MCF 10A (cell line): ENCODE measurements around the gene MDP1. TPM values are rescaled to one million over a fixed set of nuclear protein-coding genes. Genes with fewer than 3 reads are reported as not detected.

Experiments
- BruUV-seq: library from RNA; stranded (reverse); fragments of 400-500 nt; replicated peaks from 2 replicates; lab custom pipeline; 2021; lab: Mats Ljungman, UMichigan
- CTCF ChIA-PET: fragments of 300-600 bp; sonication (Branson Sonifier 250); formaldehyde crosslinking; extraction: SDS; loops from one replicate; lab custom pipeline; 2021; ENCODE audit warnings: antibody characterized with exemption, inconsistent platforms; lab: Yijun Ruan, JAX
- POLR2A ChIA-PET: fragments of 300-600, 350-650 bp; sonication (Branson Sonifier 250); formaldehyde crosslinking; extraction: SDS; loops from one replicate; lab custom pipeline; 2020; ENCODE audit warnings: antibody characterized with exemption, inconsistent platforms; lab: Yijun Ruan, JAX
- DNase-seq: peaks from one replicate; pipeline ENCODE4 v3.0.0-alpha.2; 2018; ENCODE audit not compliant: unreplicated experiment
- H3K27ac Mint-ChIP-seq: one replicate; pipeline ENCODE4 v1.8.0; 2022; ENCODE audit warnings: mild to moderate bottlenecking, low read depth, mixed read lengths; ENCODE audit not compliant: unreplicated experiment
- H3K27me3 Mint-ChIP-seq: one replicate; pipeline ENCODE4 v1.8.0; 2022; ENCODE audit warnings: mixed read lengths; ENCODE audit not compliant: insufficient read depth, unreplicated experiment
- H3K36me3 Mint-ChIP-seq: one replicate; pipeline ENCODE4 v1.8.0; 2022; ENCODE audit warnings: mild to moderate bottlenecking, moderate library complexity, mixed read lengths; ENCODE audit not compliant: insufficient read depth, unreplicated experiment
- H3K4me1 Mint-ChIP-seq: one replicate; pipeline ENCODE4 v1.8.0; 2022; ENCODE audit warnings: mixed read lengths; ENCODE audit not compliant: insufficient read depth, unreplicated experiment
- H3K4me3 Mint-ChIP-seq: one replicate; pipeline ENCODE4 v1.8.0; 2022; ENCODE audit warnings: mild to moderate bottlenecking, moderate library complexity, mixed read lengths; ENCODE audit not compliant: unreplicated experiment
- H3K9me3 Mint-ChIP-seq: one replicate; pipeline ENCODE4 v1.8.0; 2022; ENCODE audit warnings: mixed read lengths; ENCODE audit not compliant: unreplicated experiment
- CTCF ChIP-seq: fragments of 200-600 bp; IDR thresholded peaks from one replicate; pipeline ENCODE4 v1.8.0; 2022; ENCODE audit warnings: antibody characterized with exemption, mild to moderate bottlenecking; ENCODE audit not compliant: unreplicated experiment
- intact Hi-C: fragments of 100-400 bp; cut with micrococcal nuclease; formaldehyde crosslinking; loops from 2 replicates; pipeline ENCODE4 v1.14.1; 2022
- total RNA-seq: library from RNA; stranded (reverse); gene quantifications from 2 replicates; pipeline ENCODE4 v1.2.3, GENCODE V29; 2022

The MDP1 gene
- total RNA-seq, 1 experiment from 2014 or later, result 20.2 TPM

GRCh38 chr14:24197056-24197450 lies 18.8 kb downstream of the MDP1 start:
- POLR2A ChIA-PET, result interaction anchor here (1.1 to 3.9 kb wide), 10 partner anchors 15 to 719 kb away, joined by 3 to 68 read pairs (median 16); partner anchors contain the start of genes CHMP4A, DHRS1, LTB4R2 and MDP1
- no peak overlapping the region for H3K27ac Mint-ChIP-seq
- intact Hi-C loops, result loop anchor here (5.0 kb wide), 1 partner anchor 45 kb away; the partner anchor contains the start of gene TINF2

DNA sequence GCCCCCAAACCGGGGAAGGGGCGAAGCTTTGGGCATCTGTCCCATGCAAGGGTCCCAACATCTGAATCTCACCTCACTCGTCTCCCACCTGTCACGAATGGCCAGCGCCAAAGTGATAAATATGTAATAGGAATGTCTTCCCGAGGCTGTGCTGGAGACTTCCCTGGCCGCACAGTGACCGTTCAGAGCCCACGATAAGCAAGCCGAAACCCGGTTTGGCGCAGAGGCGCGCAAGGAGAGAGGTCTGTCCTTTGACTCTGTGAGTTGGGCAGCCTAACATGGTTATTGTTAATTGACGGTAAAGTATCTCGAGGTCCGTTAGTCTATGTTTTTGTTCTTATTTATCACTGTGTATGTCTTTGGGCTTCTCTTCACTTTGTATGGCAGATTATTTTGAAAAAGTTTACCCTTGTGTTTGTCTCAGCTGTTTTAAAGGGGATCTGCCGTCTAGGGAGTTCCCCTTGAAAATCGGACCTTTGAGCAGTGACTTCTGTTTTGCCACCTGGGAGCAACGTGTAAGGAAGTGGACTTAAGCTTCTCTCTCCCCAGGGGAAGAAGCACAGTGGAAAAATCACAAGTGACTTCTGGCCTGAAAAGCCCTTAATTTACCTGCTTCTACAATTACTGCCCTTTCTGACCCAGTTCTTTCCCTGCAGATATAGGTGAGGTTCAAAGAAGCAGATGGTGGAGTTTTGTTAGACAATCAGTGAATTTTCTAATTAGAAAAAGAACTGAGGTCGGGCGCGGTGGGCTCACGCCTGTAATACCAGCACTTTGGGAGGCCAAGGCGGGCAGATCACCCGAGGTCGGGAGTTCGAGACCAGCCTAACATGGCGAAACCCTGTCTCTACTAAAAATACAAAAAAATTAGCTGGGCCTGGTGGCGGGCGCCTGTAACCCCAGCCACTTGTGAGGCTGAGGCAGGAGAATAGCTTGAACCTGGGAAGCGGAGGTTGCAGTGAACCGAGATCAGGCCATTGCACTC lies 19.5 kb downstream of the MDP1 start:
- DNase-seq, result peak; percentile 32
- TSS peak; percentile 66 for BruUV-seq
- ChIA-PET POLR2A (interaction anchor here (0.7 to 3.9 kb wide), 32 partner anchors 8 to 895 kb away, joined by 3 to 68 read pairs (median 6); partner anchors contain the start of genes CHMP4A, DCAF11, DHRS1 and EMC9), CTCF (interaction anchor here (0.7 to 3.3 kb wide), 7 partner anchors 10 to 864 kb away, joined by 3 to 17 read pairs (median 3); partner anchors contain the start of genes CIDEB and TINF2)
- Mint-ChIP-seq H3K9me3 (no peaks in the 10 kb centered on the region), H3K36me3 (peaks cover 45% of the 10 kb centered on the region), H3K4me1 (peaks cover 18% of the 10 kb centered on the region), H3K4me3 (peak overlapping the region; percentile 81), H3K27me3 (no peaks in the 10 kb centered on the region), H3K27ac (peak overlapping the region; percentile 96)
- intact Hi-C loops, result loop anchor here (5.0 kb wide), 1 partner anchor 46 kb away; the partner anchor contains the start of gene TINF2
- no peak for TF ChIP-seq CTCF

More at GRCh38 chr14:24197056-24197450, 18.8 kb downstream of the MDP1 start:
- no peaks in the 10 kb centered on the region for H3K9me3 Mint-ChIP-seq
- peaks cover 18% of the 10 kb centered on the region for H3K4me1 Mint-ChIP-seq
- no TSS peak for BruUV-seq
- no peaks in the 10 kb centered on the region for H3K27me3 Mint-ChIP-seq
- CTCF ChIA-PET, result interaction anchor here (1.4 to 3.3 kb wide), 3 partner anchors 45 to 111 kb away, joined by 3 to 17 read pairs (median 8); partner anchors contain the start of genes CIDEB and TINF2
- no peak for TF ChIP-seq CTCF
- H3K36me3 Mint-ChIP-seq, result peaks cover 52% of the 10 kb centered on the region
- DNase-seq, result no peak
- H3K4me3 Mint-ChIP-seq, result peak overlapping the region; percentile 81

GRCh38 chr14:24195186-24196070 lies 20.4 kb downstream of the MDP1 start, which contains the start of gene TM9SF1:
TM9SF1 (minus strand) TSS chr14:24195441; CDS start chr14:24195019, 422 bp downstream.
- H3K27ac Mint-ChIP-seq, result peak within 1 kb of the TSS; percentile 96
- ChIA-PET POLR2A (interaction anchor here (0.6 to 3.9 kb wide), 33 partner anchors 9 to 1129 kb away, joined by 3 to 68 read pairs (median 6); partner anchors contain the start of genes CHMP4A, DCAF11, DHRS1 and EMC9), CTCF (interaction anchor here (0.7 to 3.3 kb wide), 12 partner anchors 11 to 1759 kb away, joined by 3 to 17 read pairs (median 3); partner anchors contain the start of genes CIDEB, TINF2 and TSSK4)
- H3K27me3 Mint-ChIP-seq, result no peaks in the 10 kb centered on the region
- intact Hi-C loops, result loop anchor here (5.0 kb wide), 1 partner anchor 47 kb away; the partner anchor contains the start of gene TINF2
- H3K9me3 Mint-ChIP-seq, result no peaks in the 10 kb centered on the region
- peaks cover 50% of the 10 kb centered on the region for H3K36me3 Mint-ChIP-seq
- H3K4me3 Mint-ChIP-seq, result peak within 1 kb of the TSS; percentile 81
- H3K4me1 Mint-ChIP-seq, result peaks cover 18% of the 10 kb centered on the region
- DNase-seq, result peak; percentile 84
- TF ChIP-seq CTCF, result no peak
- BruUV-seq, result no TSS peak
